ENCODE data around the gene IBSP. TPM values are rescaled to one million over a fixed set of nuclear protein-coding genes. Genes with fewer than 3 reads are reported as not detected.

Gene IBSP
- total RNA-seq, 1 experiment from 2014 or later: not detected

DNA sequence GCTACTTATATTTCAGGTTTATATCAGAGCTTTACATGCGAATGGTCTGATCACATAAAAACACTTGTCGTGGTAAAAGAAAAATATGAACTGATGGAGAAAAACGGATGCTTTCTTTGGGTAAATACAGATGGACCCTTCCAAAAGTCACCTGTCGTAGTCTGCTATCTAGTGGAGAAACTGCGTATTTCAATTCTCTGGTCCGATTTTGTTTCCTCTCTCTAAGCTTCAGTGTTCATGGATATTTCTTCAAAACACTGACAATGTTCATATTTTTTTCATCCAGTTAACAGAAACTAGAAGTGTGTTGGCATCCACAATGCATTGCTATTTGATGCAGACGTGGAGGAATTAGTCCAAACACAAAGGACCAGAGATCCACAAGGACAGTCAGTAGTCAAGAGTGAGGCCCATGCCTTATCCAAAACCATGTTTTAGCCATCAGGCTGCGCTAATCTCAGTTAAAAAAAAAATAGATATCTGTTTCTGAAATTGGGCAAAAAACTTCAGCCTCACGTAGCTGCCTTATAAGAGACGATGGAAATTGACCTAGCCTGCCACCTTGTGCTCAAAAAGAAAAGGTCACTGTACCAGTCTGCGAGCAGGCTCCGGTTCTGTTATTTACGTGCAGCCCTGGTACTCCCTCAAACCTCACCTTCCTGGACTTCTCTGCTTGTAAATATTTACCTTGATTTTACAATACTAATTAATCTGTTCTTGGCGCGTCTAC is 49.4 kb downstream of the IBSP start:
- no peak overlapping the region for H3K27ac Mint-ChIP-seq (ENCODE audit: unreplicated experiment)
- H3K27me3 Mint-ChIP-seq (ENCODE audit: unreplicated experiment): no peaks in the 10 kb centered on the region
- CTCF ChIA-PET: interaction anchor here (1.0 to 1.3 kb wide), 3 partner anchors 125 to 304 kb away, joined by 3 to 7 read pairs (median 3); no protein-coding TSS in a partner anchor
- H3K4me1 Mint-ChIP-seq (ENCODE audit: low read depth, unreplicated experiment): peaks cover 25% of the 10 kb centered on the region
- DNase-seq: peak; percentile 40
- intact Hi-C loops (cut with micrococcal nuclease; ENCODE audit: unreplicated experiment): loop anchor here (1.0 kb wide), 1 partner anchor 304 kb away; no protein-coding TSS in a partner anchor
- H3K4me3 Mint-ChIP-seq (ENCODE audit: low read depth, unreplicated experiment): no peak overlapping the region
- TF ChIP-seq, protein P1, sequence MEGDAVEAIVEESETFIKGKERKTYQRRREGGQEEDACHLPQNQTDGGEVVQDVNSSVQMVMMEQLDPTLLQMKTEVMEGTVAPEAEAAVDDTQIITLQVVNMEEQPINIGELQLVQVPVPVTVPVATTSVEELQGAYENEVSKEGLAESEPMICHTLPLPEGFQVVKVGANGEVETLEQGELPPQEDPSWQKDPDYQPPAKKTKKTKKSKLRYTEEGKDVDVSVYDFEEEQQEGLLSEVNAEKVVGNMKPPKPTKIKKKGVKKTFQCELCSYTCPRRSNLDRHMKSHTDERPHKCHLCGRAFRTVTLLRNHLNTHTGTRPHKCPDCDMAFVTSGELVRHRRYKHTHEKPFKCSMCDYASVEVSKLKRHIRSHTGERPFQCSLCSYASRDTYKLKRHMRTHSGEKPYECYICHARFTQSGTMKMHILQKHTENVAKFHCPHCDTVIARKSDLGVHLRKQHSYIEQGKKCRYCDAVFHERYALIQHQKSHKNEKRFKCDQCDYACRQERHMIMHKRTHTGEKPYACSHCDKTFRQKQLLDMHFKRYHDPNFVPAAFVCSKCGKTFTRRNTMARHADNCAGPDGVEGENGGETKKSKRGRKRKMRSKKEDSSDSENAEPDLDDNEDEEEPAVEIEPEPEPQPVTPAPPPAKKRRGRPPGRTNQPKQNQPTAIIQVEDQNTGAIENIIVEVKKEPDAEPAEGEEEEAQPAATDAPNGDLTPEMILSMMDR (IDR thresholded peaks at IDR 0.05; ENCODE audit: unreplicated experiment): peak; percentile 42
- no peaks in the 10 kb centered on the region for H3K9me3 Mint-ChIP-seq (ENCODE audit: low read depth, unreplicated experiment)
- BruUV-seq (replicated peaks): no TSS peak
- H3K36me3 Mint-ChIP-seq (ENCODE audit: insufficient read depth, unreplicated experiment): no peaks in the 10 kb centered on the region

DNA sequence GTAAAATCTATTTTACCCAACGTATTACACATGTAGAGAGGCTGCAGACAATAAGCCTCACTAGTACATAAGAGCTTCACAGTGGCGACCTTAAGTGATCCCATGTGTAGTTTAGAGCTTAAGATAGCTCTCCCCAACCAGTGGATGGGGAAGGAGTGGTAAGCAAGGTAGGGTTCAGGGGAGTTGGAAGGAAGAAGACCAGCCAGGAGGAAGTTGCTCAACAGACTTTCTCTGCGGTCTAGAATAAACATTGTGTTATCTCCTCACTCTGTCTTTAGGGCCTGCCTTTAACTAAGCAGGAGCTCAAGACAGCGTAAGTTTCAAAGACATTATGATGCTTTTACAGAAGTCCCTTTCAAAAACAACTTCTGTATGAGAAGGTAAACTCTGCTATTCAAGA is 50.3 kb downstream of the IBSP start:
- no peak overlapping the region for H3K4me3 Mint-ChIP-seq (ENCODE audit: low read depth, unreplicated experiment)
- no peaks in the 10 kb centered on the region for H3K27me3 Mint-ChIP-seq (ENCODE audit: unreplicated experiment)
- DNase-seq: no peak
- intact Hi-C loops (cut with micrococcal nuclease; ENCODE audit: unreplicated experiment): loop anchor here (1.0 to 5.0 kb wide), 2 partner anchors 305 to 363 kb away; no protein-coding TSS in a partner anchor
- CTCF ChIA-PET: interaction anchor here (1.0 to 1.3 kb wide), 3 partner anchors 124 to 305 kb away, joined by 3 to 7 read pairs (median 3); no protein-coding TSS in a partner anchor
- peaks cover 29% of the 10 kb centered on the region for H3K4me1 Mint-ChIP-seq (ENCODE audit: low read depth, unreplicated experiment)
- no peaks in the 10 kb centered on the region for H3K9me3 Mint-ChIP-seq (ENCODE audit: low read depth, unreplicated experiment)
- no peak overlapping the region for H3K27ac Mint-ChIP-seq (ENCODE audit: unreplicated experiment)
- H3K36me3 Mint-ChIP-seq (ENCODE audit: insufficient read depth, unreplicated experiment): no peaks in the 10 kb centered on the region
- no TSS peak for BruUV-seq (replicated peaks)
- TF ChIP-seq, protein P1 (IDR thresholded peaks at IDR 0.05; ENCODE audit: unreplicated experiment): no peak

DNA sequence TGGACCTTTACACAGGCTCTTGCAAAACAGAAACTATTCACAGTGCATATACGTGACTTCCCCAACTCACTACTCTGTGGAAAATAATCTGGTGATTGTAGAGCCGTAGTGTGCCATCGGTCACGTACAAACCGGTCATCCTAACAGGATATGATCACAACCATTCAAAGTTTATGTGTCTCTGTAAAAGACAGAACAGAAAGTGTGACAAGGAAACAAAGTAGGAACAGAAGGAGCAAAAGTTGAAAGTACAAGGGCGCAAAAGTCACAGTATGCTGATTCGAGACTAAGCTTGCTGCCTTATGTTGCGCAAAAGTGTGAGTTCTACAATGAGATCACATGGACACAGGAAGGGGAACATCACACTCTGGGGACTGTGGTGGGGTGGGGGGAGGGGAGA is 52.0 kb downstream of the IBSP start:
- H3K9me3 Mint-ChIP-seq (ENCODE audit: low read depth, unreplicated experiment): no peaks in the 10 kb centered on the region
- CTCF ChIA-PET: interaction anchor here (1.2 kb wide), 1 partner anchor 134 kb away, joined by 3 read pairs; no protein-coding TSS in a partner anchor
- H3K4me3 Mint-ChIP-seq (ENCODE audit: low read depth, unreplicated experiment): no peak overlapping the region

DNA sequence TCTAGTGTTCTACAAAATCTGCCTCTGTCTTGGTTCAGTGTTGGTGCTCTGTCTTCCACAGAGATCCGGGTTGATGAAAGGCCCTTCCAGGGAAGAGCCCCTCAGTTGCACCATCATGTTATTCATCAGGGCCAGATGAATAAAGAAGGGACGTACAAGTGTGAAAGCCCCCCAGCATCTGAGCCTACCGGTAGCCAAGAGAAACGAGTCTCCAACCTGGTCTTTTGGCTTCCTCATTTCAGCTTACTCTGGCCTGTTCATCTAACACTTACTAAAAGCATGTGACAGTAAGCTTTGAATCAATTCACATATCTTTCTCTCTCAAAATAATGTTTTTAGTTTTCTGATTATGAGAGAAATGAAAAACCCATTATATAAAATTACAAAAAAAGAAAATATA is 52.6 kb downstream of the IBSP start:
- peaks cover 50% of the 10 kb centered on the region for H3K4me1 Mint-ChIP-seq (ENCODE audit: low read depth, unreplicated experiment)
- CTCF ChIA-PET: interaction anchor here (1.2 kb wide), 1 partner anchor 114 kb away, joined by 4 read pairs; no protein-coding TSS in a partner anchor
- no TSS peak for BruUV-seq (replicated peaks)
- DNase-seq: no peak
- H3K27me3 Mint-ChIP-seq (ENCODE audit: unreplicated experiment): no peaks in the 10 kb centered on the region
- H3K36me3 Mint-ChIP-seq (ENCODE audit: insufficient read depth, unreplicated experiment): no peaks in the 10 kb centered on the region
- TF ChIP-seq, protein P1 (IDR thresholded peaks at IDR 0.05; ENCODE audit: unreplicated experiment): no peak
- intact Hi-C loops (cut with micrococcal nuclease; ENCODE audit: unreplicated experiment): loop anchor here (5.0 kb wide), 1 partner anchor 360 kb away; no protein-coding TSS in a partner anchor
- H3K27ac Mint-ChIP-seq (ENCODE audit: unreplicated experiment): no peak overlapping the region
- H3K4me3 Mint-ChIP-seq (ENCODE audit: low read depth, unreplicated experiment): no peak overlapping the region
- no peaks in the 10 kb centered on the region for H3K9me3 Mint-ChIP-seq (ENCODE audit: low read depth, unreplicated experiment)

More for the DNA sequence above, 52.0 kb downstream of the IBSP start:
- Mint-ChIP-seq H3K36me3 (ENCODE audit: insufficient read depth, unreplicated experiment) (no peaks in the 10 kb centered on the region), H3K27me3 (ENCODE audit: unreplicated experiment) (no peaks in the 10 kb centered on the region), H3K27ac (ENCODE audit: unreplicated experiment) (no peak overlapping the region), H3K4me1 (ENCODE audit: low read depth, unreplicated experiment) (peaks cover 44% of the 10 kb centered on the region)
- TF ChIP-seq, protein P1 (IDR thresholded peaks at IDR 0.05; ENCODE audit: unreplicated experiment): no peak
- no TSS peak for BruUV-seq (replicated peaks)
- intact Hi-C loops (cut with micrococcal nuclease; ENCODE audit: unreplicated experiment): loop anchor here (5.0 kb wide), 1 partner anchor 361 kb away; no protein-coding TSS in a partner anchor
- no peak for DNase-seq

All from Calu3 (cell line).